Dedifferentiated amniotic fluid mesenchymal stem cell (primary cell): ENCODE data around the gene THBS3.
"Not testable (repeated sequence)": the region's sequence is repeated elsewhere in the genome, so short reads cannot be mapped to it uniquely, and the experiment has no call there.

ENCODE experiments used
- DNase-seq: peaks from one replicate; pipeline ENCODE4 v3.0.0-alpha.2; 2016; ENCODE audit errors: extremely low spot score

Gene THBS3

GRCh38 chr1:155207806-155208540 lies at the start of gene THBS3:
Gene THBS3, minus strand, starts transcription at chr1:155207897. Its CDS starts 21 bp downstream, at chr1:155207876.
- DNase-seq: no peak

GRCh38 chr1:155256058-155256852 lies 48.6 kb upstream of the THBS3 start:
- no peak for DNase-seq

GRCh38 chr1:155255243-155256007 lies 47.7 kb upstream of the THBS3 start, which contains the start of gene ENTREP3:
Gene ENTREP3, minus strand, starts transcription at chr1:155255483. Its CDS starts 606 bp downstream, at chr1:155254877.
- peak; percentile 65 for DNase-seq

GRCh38 chr1:155254714-155255242 lies 47.1 kb upstream of the THBS3 start:
- DNase-seq: no peak

GRCh38 chr1:155254228-155254713 lies 46.6 kb upstream of the THBS3 start:
- no peak for DNase-seq

- no peak for DNase-seq
These were observed 46.1 kb upstream of the THBS3 start for GRCh38 chr1:155253797-155254196.

GRCh38 chr1:155253208-155253607 lies 45.5 kb upstream of the THBS3 start:
- DNase-seq: no peak

- DNase-seq: no peak
These were observed 43.9 kb upstream of the THBS3 start for GRCh38 chr1:155251566-155251965.

- peak; percentile 90 for DNase-seq
These were observed 43.1 kb upstream of the THBS3 start for GRCh38 chr1:155250633-155251449.

- no peak for DNase-seq
These were observed 42.5 kb upstream of the THBS3 start for GRCh38 chr1:155250246-155250632.

- DNase-seq: no peak
These were observed 40.2 kb upstream of the THBS3 start for GRCh38 chr1:155247667-155248553.

GRCh38 chr1:155246796-155247195 lies 39.1 kb upstream of the THBS3 start:
- not testable (repeated sequence) for DNase-seq

- no peak for DNase-seq
These were observed 37.4 kb upstream of the THBS3 start for GRCh38 chr1:155245163-155245524.

- DNase-seq: peak; percentile 99
These were observed 36.9 kb upstream of the THBS3 start for GRCh38 chr1:155244368-155245162.

- no peak for DNase-seq
These were observed 35.2 kb upstream of the THBS3 start for GRCh38 chr1:155242805-155243358.

GRCh38 chr1:155241841-155242264 lies 34.2 kb upstream of the THBS3 start:
- no peak for DNase-seq

GRCh38 chr1:155241069-155241679 lies 33.5 kb upstream of the THBS3 start:
- DNase-seq: peak; percentile 82

- no peak for DNase-seq
These were observed 28.8 kb upstream of the THBS3 start for GRCh38 chr1:155236451-155236850.
